Esophagus squamous epithelium (tissue), 4 donors: Measurements from ENCODE around the gene HOXD8.

Experiments used
- POLR2A ChIP-seq, 4 donors: fragments of 450-650 bp; IDR thresholded peaks; one replicate each; pipeline ENCODE4 v1.6.1; 2017; ENCODE audit warnings: antibody characterized with exemption in 4 of 4, mild to moderate bottlenecking in 4 of 4, moderate library complexity in 3 of 4
- TF ChIP-seq, protein P1 (sequence below), 6 experiments: fragments of 450-650 bp in 4 of 6; fragments of 200-600 bp in 2 of 6; sonication (generic) in 2 of 6; IDR thresholded peaks; one replicate each; pipeline ENCODE4 v1.5.1; 2016 to 2019; ENCODE audit warnings: antibody characterized with exemption in 6 of 6, mild to moderate bottlenecking in 4 of 6, moderate library complexity in 4 of 6

DNA sequence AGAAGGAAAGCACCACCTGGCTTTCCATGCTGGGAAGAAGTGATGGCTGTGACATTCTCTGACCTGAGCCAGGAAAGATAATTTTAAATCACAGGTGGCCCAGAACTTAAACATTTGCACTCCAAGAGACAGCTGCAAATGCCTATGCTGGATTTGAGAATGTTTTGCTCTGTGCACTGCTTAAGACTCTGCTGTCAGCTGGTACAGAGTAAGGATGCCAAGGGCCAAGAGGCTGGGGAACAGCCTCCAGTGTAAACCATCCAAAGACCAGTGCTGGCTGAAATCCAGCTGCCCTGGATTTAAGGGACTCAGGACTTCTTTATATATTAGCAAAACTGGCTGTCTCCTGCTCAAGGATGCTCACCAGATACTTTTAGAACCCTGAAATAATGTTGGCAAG is 3.9 kb downstream of the HOXD8 start:
- TF ChIP-seq POLR2A (IDR thresholded peaks at IDR 0.05): no peak
- TF ChIP-seq, protein P1, sequence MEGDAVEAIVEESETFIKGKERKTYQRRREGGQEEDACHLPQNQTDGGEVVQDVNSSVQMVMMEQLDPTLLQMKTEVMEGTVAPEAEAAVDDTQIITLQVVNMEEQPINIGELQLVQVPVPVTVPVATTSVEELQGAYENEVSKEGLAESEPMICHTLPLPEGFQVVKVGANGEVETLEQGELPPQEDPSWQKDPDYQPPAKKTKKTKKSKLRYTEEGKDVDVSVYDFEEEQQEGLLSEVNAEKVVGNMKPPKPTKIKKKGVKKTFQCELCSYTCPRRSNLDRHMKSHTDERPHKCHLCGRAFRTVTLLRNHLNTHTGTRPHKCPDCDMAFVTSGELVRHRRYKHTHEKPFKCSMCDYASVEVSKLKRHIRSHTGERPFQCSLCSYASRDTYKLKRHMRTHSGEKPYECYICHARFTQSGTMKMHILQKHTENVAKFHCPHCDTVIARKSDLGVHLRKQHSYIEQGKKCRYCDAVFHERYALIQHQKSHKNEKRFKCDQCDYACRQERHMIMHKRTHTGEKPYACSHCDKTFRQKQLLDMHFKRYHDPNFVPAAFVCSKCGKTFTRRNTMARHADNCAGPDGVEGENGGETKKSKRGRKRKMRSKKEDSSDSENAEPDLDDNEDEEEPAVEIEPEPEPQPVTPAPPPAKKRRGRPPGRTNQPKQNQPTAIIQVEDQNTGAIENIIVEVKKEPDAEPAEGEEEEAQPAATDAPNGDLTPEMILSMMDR (IDR thresholded peaks at IDR 0.05): no peak
